Mesenchymal stem cell (in vitro differentiated cells and primary cell): ENCODE results near the gene SF3A2.

Experiments used
- small RNA-seq: library from polyadenylated mRNA; stranded (forward); fragments of <200 nt; extraction: miRNeasy Mini kit (QIAGEN cat#:217004); gene quantifications from one replicate; pipeline ENCODE3, GENCODE V24; 2013; ENCODE audit warnings: low read depth

Gene SF3A2

Small RNA genes lying within 50 kb of the gene (small RNA-seq; reads per million reads assigned to genes)
- gene MIR1227, result 2.0 reads per million
